ENCODE measurements around the gene ZNF275.
"Not testable (repeated sequence)": the region's sequence is repeated elsewhere in the genome, so short reads cannot be mapped to it uniquely, and the experiment has no call there.

DNA sequence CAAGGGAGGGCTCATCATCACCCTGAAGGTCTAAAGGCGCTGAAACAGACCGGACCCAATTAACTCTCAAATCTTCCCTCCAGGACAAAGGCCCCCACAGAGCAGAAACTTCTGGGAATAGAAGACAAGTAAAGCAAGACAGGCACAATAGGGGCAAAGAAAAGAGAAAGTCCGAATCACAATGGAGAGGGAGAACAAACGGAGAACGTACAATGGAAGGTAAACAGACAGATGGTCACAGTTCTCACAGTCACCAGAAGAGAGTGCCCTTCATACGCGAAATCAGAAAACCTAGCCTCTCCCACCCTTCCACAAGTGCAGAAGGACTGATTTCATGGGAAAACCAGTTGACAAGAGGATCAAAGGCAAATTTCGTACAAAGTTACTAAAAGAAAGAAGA lies 48.3 kb upstream of the ZNF275 start:
- TF ChIP-seq, protein P1, sequence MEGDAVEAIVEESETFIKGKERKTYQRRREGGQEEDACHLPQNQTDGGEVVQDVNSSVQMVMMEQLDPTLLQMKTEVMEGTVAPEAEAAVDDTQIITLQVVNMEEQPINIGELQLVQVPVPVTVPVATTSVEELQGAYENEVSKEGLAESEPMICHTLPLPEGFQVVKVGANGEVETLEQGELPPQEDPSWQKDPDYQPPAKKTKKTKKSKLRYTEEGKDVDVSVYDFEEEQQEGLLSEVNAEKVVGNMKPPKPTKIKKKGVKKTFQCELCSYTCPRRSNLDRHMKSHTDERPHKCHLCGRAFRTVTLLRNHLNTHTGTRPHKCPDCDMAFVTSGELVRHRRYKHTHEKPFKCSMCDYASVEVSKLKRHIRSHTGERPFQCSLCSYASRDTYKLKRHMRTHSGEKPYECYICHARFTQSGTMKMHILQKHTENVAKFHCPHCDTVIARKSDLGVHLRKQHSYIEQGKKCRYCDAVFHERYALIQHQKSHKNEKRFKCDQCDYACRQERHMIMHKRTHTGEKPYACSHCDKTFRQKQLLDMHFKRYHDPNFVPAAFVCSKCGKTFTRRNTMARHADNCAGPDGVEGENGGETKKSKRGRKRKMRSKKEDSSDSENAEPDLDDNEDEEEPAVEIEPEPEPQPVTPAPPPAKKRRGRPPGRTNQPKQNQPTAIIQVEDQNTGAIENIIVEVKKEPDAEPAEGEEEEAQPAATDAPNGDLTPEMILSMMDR (IDR thresholded peaks at IDR 0.05), result not testable (repeated sequence)
- not testable (repeated sequence) for TF ChIP-seq POLR2A, POLR2AphosphoS5 (IDR thresholded peaks at IDR 0.05)

Data from gastroesophageal sphincter (tissue), 3 donors.